ENCODE data around the gene DMKN.

DNA sequence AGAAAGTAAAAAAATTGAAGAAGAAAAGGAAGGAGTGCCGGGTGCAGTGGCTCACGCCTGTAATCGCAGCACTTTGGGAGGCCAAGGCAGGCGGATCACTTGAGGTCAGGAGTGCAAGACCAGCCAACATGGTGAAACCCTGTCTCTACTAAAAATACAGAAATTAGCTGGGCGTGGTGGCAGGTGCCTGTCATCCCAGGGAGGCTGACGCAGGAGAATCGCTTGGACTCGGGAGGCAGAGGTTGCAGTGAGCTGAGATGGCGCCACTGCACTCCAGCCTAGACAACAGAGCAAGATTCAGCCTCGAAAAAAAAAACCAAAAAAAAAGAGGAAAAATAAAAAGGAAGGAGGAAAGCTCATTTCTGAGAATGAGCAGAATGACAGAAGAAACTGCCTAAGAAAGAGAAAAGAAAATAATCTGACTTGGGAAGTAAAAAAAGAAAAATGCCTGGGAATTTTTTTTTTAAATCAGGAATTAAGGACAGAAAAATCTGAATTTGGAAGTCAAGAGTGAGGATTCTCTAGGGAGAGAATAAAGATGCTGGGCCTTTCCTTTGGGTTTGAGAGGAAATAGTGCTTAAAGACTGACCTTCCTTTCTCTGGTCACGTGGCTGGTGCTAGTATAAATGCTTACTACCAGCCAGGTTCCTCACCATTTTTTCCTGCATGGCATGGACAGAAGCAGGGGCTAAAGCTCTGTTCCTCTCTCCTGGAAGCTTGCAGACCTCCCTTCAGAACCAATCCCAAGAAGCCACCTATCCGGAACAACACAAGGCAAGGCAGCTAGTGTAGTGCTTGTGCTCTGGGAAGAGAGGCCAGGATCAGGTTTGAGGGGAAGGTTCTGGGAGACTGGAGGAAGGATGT is 65.6 kb downstream of the DMKN start, which contains the start of gene FFAR2:
- TF ChIP-seq POLR2AphosphoS5 (IDR thresholded peaks at IDR 0.05; ENCODE audit: borderline replicate concordance, low read depth, low read length) = no peak
- TF ChIP-seq EZH2 (IDR thresholded peaks at IDR 0.05) = no peak
